Kidney epithelial cell (primary cell): Measurements from ENCODE around the gene ZNF512B. TPM values are rescaled to one million over a fixed set of nuclear protein-coding genes. Genes with fewer than 3 reads are reported as not detected.
"Not testable (repeated sequence)": the region's sequence is repeated elsewhere in the genome, so short reads cannot be mapped to it uniquely, and the experiment has no call there.

Experiments
- DNase-seq: peaks from one replicate; pipeline ENCODE4 v3.0.0-alpha.2; 2010; ENCODE audit warnings: low read depth
- H3K27me3 ChIP-seq: 2 replicates; pipeline ENCODE4 v1.6.0; 2011; ENCODE audit warnings: low read length; ENCODE audit not compliant: control insufficient read depth, insufficient read depth
- H3K36me3 ChIP-seq: 2 replicates; pipeline ENCODE4 v1.5.1; 2011; ENCODE audit warnings: low read length; ENCODE audit not compliant: control insufficient read depth, insufficient read depth
- H3K4me3 ChIP-seq: 2 replicates; pipeline ENCODE4 v1.5.1; 2011; ENCODE audit warnings: low read depth, mild to moderate bottlenecking, control low read depth, low read length
- CTCF ChIP-seq: IDR thresholded peaks from 2 replicates; pipeline ENCODE4 v1.5.1; 2011; ENCODE audit warnings: mild to moderate bottlenecking, moderate library complexity, low read length, control low read depth, inconsistent platforms; ENCODE audit not compliant: insufficient read depth, poor library complexity, severe bottlenecking
- total RNA-seq: library from RNA; depleted of rRNA; stranded (reverse); fragments of >200 nt; gene quantifications from 2 replicates; pipeline ENCODE4 v1.2.3, GENCODE V29; 2015

Gene ZNF512B
- total RNA-seq, 1 donor from 2014 or later: 10.8 TPM

DNA sequence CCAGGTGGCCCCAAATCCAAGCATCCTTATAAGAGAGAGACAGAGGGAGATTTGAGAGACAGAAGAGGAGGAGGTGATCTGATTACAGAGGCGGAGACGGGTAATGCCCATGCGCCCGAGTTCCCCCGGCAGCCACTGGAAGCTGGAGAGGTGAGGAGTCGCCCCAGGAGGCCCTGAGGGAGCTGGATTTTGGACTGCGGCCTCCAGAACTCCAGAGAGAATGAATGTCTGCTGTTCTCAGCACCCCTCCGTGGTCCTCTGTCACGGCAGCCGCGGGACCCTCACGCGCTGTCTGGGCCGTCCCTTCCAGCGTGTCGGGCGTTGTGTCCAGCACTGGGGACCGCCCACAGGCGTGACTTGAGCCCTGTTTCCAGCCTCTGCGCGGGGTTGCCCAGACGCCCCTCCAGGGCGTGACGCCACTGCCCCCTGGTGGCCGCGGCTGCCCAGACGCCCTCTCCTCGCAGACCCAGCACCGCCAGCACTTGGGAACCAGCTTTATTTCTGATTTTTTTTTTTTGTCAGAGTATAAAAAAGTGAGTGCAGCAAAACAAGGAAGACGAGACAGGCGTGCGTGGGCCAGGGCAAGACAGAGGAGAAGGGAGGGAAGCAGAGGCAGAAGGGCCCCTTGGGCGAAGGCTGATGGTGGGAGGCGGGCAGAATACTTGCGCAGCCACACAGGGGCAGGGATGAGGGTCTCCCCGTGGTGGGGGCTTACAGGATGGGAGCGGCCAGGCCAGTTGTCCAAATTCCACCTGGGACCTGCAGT, 4.1 kb upstream of the ZNF512B start:
- peak; percentile 98 for TF ChIP-seq CTCF
- no peaks in the 10 kb centered on the region for H3K27me3 ChIP-seq
- H3K4me3 ChIP-seq: peak overlapping the region; percentile 32
- no peaks in the 10 kb centered on the region for H3K36me3 ChIP-seq
- DNase-seq: no peak

- H3K36me3 ChIP-seq: no peaks in the 10 kb centered on the region
- no peaks in the 10 kb centered on the region for H3K27me3 ChIP-seq
- no peak for DNase-seq
- H3K4me3 ChIP-seq: no peak overlapping the region
- no peak for TF ChIP-seq CTCF
Observed at GRCh38 chr20:63973160-63973479, 3.4 kb upstream of the ZNF512B start.

DNA sequence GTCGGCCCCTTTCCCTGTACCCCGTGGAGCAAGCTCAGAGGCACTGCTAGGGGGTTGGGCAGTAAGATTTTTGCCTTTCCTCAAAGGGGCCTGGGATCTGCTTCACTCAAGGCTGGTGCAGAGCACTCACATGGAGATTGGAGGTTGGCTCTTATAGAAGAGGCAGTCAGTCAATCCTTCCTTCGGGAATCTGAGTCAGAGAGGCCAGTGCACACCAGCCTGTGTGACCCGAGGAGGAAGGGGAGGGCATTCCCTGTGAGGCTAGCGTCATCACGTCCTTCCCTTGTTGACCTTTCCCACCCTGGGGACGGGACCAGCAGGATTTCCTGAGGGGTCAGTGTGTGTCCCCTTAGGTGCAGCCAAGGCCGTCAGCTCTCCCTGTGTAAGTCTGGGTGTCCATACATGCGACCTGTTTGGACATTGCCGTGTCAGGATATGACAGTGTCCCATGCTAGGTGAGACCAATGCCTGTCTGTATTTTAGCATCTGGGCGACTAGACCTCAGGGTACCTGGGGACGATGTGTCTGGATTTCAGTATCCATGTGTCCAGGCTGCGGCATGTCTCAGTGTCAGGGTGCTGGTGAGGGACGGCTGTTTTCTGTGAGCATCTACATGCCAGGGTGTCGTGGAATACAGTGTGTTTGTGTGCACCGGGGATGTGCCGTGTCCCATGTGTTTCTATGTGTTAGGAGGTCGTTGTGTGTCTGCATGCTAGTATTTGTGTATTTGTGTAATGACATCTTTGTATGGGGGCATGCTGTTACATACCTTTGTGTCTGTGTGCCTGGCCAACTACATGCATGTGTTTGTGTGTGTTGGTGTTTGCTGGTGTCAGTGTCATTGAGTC, 2.8 kb upstream of the ZNF512B start:
- no peak for TF ChIP-seq CTCF
- no peaks in the 10 kb centered on the region for H3K27me3 ChIP-seq
- no peak for DNase-seq
- H3K36me3 ChIP-seq: no peaks in the 10 kb centered on the region
- H3K4me3 ChIP-seq: no peak overlapping the region

DNA sequence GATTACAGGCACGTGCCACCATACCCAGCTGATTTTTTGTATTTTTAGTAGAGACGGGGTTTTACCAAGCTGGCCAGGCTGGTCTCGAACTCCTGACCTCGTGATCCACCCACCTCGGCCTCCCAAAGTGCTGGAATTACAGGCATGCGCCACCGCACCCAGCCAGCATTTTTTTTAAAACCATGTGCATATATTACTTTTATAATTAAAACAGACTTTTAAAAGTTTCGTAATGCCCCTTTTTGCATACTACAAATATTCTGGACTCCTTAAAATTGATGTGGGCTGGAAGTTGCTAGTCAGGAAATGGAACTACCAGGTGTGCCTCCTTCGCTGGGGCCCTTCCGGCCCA, 2.2 kb upstream of the ZNF512B start:
- H3K27me3 ChIP-seq: not testable (repeated sequence)

DNA sequence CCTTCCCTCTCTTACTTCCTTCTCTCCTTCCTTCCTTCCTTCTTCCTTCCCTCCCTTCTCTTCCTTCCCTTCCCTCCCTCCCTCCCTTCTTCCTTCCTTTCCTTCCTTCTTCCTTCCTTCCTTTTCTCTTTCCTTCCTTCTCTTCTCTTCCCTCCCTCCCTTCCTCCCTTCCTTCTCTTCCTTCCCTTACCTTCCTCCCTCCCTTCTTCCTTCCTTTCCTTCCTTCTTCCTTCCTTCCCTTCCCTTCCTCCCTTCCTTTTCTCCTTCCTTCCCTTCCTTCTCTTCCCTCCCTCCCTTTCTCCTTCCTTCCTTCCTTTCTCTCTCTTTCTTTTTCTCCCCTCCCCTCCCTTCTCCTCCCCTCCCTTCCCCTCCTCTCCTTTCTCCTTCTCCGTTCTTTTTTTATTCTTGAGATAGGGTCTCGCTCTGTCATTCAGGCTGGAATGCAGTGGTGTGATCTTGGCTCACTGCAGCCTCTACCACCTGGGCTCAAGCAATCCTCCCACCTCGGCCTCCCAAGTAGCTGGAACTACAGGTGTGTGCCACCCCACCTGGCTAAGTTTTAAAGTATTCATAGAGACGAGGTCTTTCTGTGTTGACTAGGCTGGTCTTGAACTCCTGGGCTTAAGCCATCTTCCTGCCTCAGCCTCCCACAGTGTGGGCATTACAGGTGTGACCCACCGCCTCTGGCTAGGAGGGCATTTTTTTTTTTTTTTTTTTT, 1.1 kb upstream of the ZNF512B start:
- no peak for TF ChIP-seq CTCF
- DNase-seq: no peak
- peaks cover 2% of the 10 kb centered on the region for H3K36me3 ChIP-seq
- no peaks in the 10 kb centered on the region for H3K27me3 ChIP-seq
- no peak overlapping the region for H3K4me3 ChIP-seq

More for the DNA sequence above, 2.2 kb upstream of the ZNF512B start:
- H3K4me3 ChIP-seq, DNase-seq, H3K36me3 ChIP-seq: not testable (repeated sequence)
